NCI-H82 treated with DMSO at 0.1 percent for 48 hours (cell line): ENCODE results near the gene MMP7.
"Not testable (repeated sequence)": the region's sequence is repeated elsewhere in the genome, so short reads cannot be mapped to it uniquely, and the experiment has no call there.

ENCODE experiments used
- DNase-seq: peaks from one replicate; lab custom pipeline; 2025; ENCODE audit not compliant: unreplicated experiment; lab: John Stamatoyannopoulos, UW

The MMP7 gene

GRCh38 chr11:102544594-102544993 lies 14.0 kb upstream of the MMP7 start:
- DNase-seq, result no peak

- no peak for DNase-seq
Observed at GRCh38 chr11:102539567-102539966, 9.0 kb upstream of the MMP7 start.

- no peak for DNase-seq
Observed at GRCh38 chr11:102538932-102539331, 8.4 kb upstream of the MMP7 start.

GRCh38 chr11:102534261-102534872 lies 3.8 kb upstream of the MMP7 start:
- no peak for DNase-seq

- no peak for DNase-seq
Observed at GRCh38 chr11:102528618-102529017, 1.9 kb downstream of the MMP7 start.

- no peak for DNase-seq
Observed at GRCh38 chr11:102527684-102528083, 2.9 kb downstream of the MMP7 start.

GRCh38 chr11:102527041-102527440 lies 3.5 kb downstream of the MMP7 start:
- no peak for DNase-seq

GRCh38 chr11:102523887-102524286 lies 6.7 kb downstream of the MMP7 start:
- no peak for DNase-seq

GRCh38 chr11:102523189-102523570 lies 7.4 kb downstream of the MMP7 start:
- DNase-seq, result no peak

- DNase-seq, result no peak
Observed at GRCh38 chr11:102522312-102523188, 8.0 kb downstream of the MMP7 start.

- DNase-seq, result no peak
Observed at GRCh38 chr11:102521121-102521520, 9.4 kb downstream of the MMP7 start.

- DNase-seq, result no peak
Observed at GRCh38 chr11:102520514-102520913, 10.0 kb downstream of the MMP7 start.

GRCh38 chr11:102518296-102519094 lies 12.1 kb downstream of the MMP7 start:
- no peak for DNase-seq

- DNase-seq, result no peak
Observed at GRCh38 chr11:102517670-102518069, 12.9 kb downstream of the MMP7 start.

- DNase-seq, result no peak
Observed at GRCh38 chr11:102516179-102516578, 14.4 kb downstream of the MMP7 start.

GRCh38 chr11:102513869-102514268 lies 16.7 kb downstream of the MMP7 start:
- no peak for DNase-seq

- DNase-seq, result no peak
Observed at GRCh38 chr11:102510439-102511135, 20.0 kb downstream of the MMP7 start.

GRCh38 chr11:102502831-102503230 lies 27.7 kb downstream of the MMP7 start:
- not testable (repeated sequence) for DNase-seq

- no peak for DNase-seq
Observed at GRCh38 chr11:102500829-102501228, 29.7 kb downstream of the MMP7 start.

- DNase-seq, result no peak
Observed at GRCh38 chr11:102499931-102500330, 30.6 kb downstream of the MMP7 start.

GRCh38 chr11:102499151-102499550 lies 31.4 kb downstream of the MMP7 start:
- no peak for DNase-seq
